Smooth muscle cell (in vitro differentiated cells): ENCODE measurements around the gene OXNAD1. TPM values are rescaled to one million over a fixed set of nuclear protein-coding genes. Genes with fewer than 3 reads are reported as not detected.

Experiments used
- DNase-seq: peaks from one replicate; lab custom pipeline; 2025; ENCODE audit not compliant: unreplicated experiment; lab: John Stamatoyannopoulos, UW
- H2AFZ ChIP-seq: fragments of 200-600 bp; sonication (generic); 2 replicates; pipeline ENCODE4 v1.6.0; 2016; ENCODE audit warnings: antibody characterized with exemption, low read depth, mild to moderate bottlenecking
- H3F3A ChIP-seq: fragments of 200-600 bp; sonication (generic); 2 replicates; pipeline ENCODE4 v1.6.0; 2017; ENCODE audit warnings: antibody characterized with exemption, low read depth
- H3K27ac ChIP-seq: fragments of 200-600 bp; sonication (generic); 2 replicates; pipeline ENCODE4 v1.5.1; 2016; ENCODE audit warnings: low read depth, mild to moderate bottlenecking
- H3K27me3 ChIP-seq: fragments of 200-600 bp; sonication (generic); 2 replicates; pipeline ENCODE4 v1.6.1; 2016; ENCODE audit warnings: low read depth, mild to moderate bottlenecking
- H3K36me3 ChIP-seq: fragments of 200-600 bp; sonication (generic); 2 replicates; pipeline ENCODE4 v1.5.1; 2016; ENCODE audit warnings: low read depth
- H3K4me1 ChIP-seq: fragments of 200-600 bp; sonication (generic); 2 replicates; pipeline ENCODE4 v1.5.1; 2016; ENCODE audit warnings: low read depth
- H3K4me2 ChIP-seq: fragments of 200-600 bp; sonication (generic); 2 replicates; pipeline ENCODE4 v1.6.0; 2016; ENCODE audit warnings: mild to moderate bottlenecking
- H3K4me3 ChIP-seq: fragments of 200-600 bp; sonication (generic); 2 replicates; pipeline ENCODE4 v1.5.1; 2016; ENCODE audit warnings: mild to moderate bottlenecking
- H3K79me2 ChIP-seq: fragments of 200-600 bp; sonication (generic); 2 replicates; pipeline ENCODE4 v1.6.0; 2016; ENCODE audit warnings: low read depth, mild to moderate bottlenecking
- H3K9ac ChIP-seq: fragments of 200-600 bp; sonication (generic); 2 replicates; pipeline ENCODE4 v1.6.0; 2016; ENCODE audit warnings: low read depth
- H3K9me3 ChIP-seq: fragments of 200-600 bp; sonication (generic); replicated peaks from 2 replicates; pipeline ENCODE4 v1.5.1; 2016; ENCODE audit warnings: low read depth
- H4K20me1 ChIP-seq: fragments of 200-600 bp; sonication (generic); 2 replicates; pipeline ENCODE4 v1.6.0; 2016; ENCODE audit warnings: low read depth
- WGBS: methylation state at CpG from one replicate; pipeline ENCODE4 v1.1.7; 2016; ENCODE audit warnings: low lambda C conversion rate; 5-methylcytosine and 5-hydroxymethylcytosine counted together
- polyA plus RNA-seq: library from polyadenylated mRNA; unstranded; fragments of >200 nt; fragmentation: Nextera tagmentation; extraction: Ambion mirVana; gene quantifications from 2 replicates; pipeline ENCODE4 v1.2.1, GENCODE V29; 2016
- total RNA-seq: library from RNA; depleted of rRNA; stranded (reverse); fragments of >200 nt; gene quantifications from 2 replicates; pipeline ENCODE4 v1.2.3, GENCODE V29; 2014
- TF ChIP-seq, protein P1 (sequence below): fragments of 200-600 bp; sonication (generic); IDR thresholded peaks from 2 replicates; pipeline ENCODE4 v1.5.1; 2017; ENCODE audit warnings: borderline replicate concordance, mild to moderate bottlenecking, antibody characterized with exemption; ENCODE audit not compliant: insufficient read depth, poor library complexity, severe bottlenecking

The OXNAD1 gene
- total and polyA plus RNA-seq, 2 experiments from 2014 or later, result 12.4 to 15.7 TPM

DNA sequence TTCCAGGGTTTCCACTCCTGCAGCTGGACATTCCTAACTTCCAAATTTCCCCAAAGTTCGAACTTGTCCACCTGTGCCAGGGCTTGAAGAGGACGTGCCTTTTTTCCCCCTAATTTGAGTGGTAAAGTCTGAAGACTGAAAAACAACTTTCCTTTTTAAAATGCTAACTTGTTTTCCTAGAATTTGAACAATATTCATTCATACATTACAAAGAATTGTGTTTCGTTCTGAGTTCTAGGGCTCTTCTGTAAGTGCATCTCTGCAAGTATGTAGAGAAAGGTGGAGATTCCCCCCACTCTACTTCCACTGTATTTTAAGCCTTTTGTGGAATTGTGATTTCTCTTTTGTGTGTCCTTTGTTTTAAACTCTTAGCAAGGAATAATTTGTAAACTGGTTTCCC lies 9.7 kb upstream of the OXNAD1 start:
- Histone ChIP-seq H3K27me3 (no peaks in the 10 kb centered on the region), H3K4me2 (no peak overlapping the region), H3K27ac (no peak overlapping the region), H3K9me3 (no peaks in the 10 kb centered on the region), H2AFZ (no peak overlapping the region), H4K20me1 (no peaks in the 10 kb centered on the region), H3K4me1 (peaks cover 8% of the 10 kb centered on the region), H3K9ac (no peak overlapping the region), H3F3A (no peaks in the 10 kb centered on the region), H3K36me3 (peaks cover 5% of the 10 kb centered on the region), H3K79me2 (no peaks in the 10 kb centered on the region), H3K4me3 (no peak overlapping the region)
- WGBS, result 63% methylated on average over 3 of the region's 3 CpGs
- TF ChIP-seq, protein P1, sequence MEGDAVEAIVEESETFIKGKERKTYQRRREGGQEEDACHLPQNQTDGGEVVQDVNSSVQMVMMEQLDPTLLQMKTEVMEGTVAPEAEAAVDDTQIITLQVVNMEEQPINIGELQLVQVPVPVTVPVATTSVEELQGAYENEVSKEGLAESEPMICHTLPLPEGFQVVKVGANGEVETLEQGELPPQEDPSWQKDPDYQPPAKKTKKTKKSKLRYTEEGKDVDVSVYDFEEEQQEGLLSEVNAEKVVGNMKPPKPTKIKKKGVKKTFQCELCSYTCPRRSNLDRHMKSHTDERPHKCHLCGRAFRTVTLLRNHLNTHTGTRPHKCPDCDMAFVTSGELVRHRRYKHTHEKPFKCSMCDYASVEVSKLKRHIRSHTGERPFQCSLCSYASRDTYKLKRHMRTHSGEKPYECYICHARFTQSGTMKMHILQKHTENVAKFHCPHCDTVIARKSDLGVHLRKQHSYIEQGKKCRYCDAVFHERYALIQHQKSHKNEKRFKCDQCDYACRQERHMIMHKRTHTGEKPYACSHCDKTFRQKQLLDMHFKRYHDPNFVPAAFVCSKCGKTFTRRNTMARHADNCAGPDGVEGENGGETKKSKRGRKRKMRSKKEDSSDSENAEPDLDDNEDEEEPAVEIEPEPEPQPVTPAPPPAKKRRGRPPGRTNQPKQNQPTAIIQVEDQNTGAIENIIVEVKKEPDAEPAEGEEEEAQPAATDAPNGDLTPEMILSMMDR, result no peak
- no peak for DNase-seq

DNA sequence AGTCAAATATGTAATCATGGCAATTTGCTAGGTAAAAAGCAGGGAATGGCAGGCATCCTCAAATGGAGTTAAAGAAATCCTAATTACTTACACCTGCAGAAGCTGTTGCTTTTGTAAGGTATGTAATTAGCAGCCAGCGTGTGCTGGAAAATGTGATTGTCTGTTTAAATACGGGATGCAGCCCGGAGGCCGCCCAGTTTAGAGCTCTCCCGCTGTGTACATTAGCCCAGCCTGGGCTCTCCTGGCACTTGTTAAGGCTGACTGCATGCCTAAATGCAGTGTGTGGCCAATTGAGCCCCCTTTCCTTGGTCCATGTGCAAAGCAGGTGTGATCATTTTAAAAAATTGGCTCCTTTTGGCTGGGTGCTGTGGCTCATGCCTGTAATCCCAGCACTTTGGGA lies 9.3 kb upstream of the OXNAD1 start:
- Histone ChIP-seq H3K9me3 (no peaks in the 10 kb centered on the region), H3K79me2 (no peaks in the 10 kb centered on the region), H3K9ac (no peak overlapping the region), H4K20me1 (no peaks in the 10 kb centered on the region), H3F3A (no peaks in the 10 kb centered on the region), H3K36me3 (peaks cover 9% of the 10 kb centered on the region), H3K4me3 (no peak overlapping the region), H3K4me2 (no peak overlapping the region), H3K4me1 (peaks cover 8% of the 10 kb centered on the region), H3K27me3 (no peaks in the 10 kb centered on the region), H2AFZ (no peak overlapping the region), H3K27ac (no peak overlapping the region)
- TF ChIP-seq, protein P1, result no peak
- WGBS, result 82% methylated on average over 5 of the region's 5 CpGs
- DNase-seq, result no peak

DNA sequence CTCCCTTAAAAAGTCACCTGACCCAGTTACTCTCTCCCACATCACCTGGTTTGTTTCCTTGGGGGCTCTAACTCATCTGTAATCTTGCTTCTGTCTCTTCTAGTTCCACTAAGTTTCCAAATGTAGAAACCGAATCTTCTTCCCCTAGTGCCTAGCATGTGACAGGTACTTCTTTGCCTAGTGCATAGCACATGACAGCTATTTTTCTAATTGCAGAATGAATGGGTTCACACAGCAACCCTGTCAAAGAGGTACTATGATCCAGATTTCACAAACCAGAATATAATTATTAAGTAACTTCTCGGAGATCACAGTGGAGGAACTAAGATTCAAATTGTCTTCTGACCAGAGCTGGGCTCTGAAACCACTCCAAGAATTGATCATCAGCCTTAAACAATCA lies 7.7 kb upstream of the OXNAD1 start:
- Histone ChIP-seq H2AFZ (no peak overlapping the region), H3K4me2 (no peak overlapping the region), H3K27me3 (no peaks in the 10 kb centered on the region), H3K27ac (no peak overlapping the region), H3K4me3 (no peak overlapping the region), H3F3A (no peaks in the 10 kb centered on the region), H3K36me3 (peaks cover 10% of the 10 kb centered on the region), H3K9me3 (no peaks in the 10 kb centered on the region), H3K79me2 (peaks cover 2% of the 10 kb centered on the region), H4K20me1 (no peaks in the 10 kb centered on the region), H3K9ac (no peak overlapping the region), H3K4me1 (peaks cover 8% of the 10 kb centered on the region)
- WGBS, result 92% methylated on average over 2 of the region's 2 CpGs
- TF ChIP-seq, protein P1, result no peak
- DNase-seq, result no peak

DNA sequence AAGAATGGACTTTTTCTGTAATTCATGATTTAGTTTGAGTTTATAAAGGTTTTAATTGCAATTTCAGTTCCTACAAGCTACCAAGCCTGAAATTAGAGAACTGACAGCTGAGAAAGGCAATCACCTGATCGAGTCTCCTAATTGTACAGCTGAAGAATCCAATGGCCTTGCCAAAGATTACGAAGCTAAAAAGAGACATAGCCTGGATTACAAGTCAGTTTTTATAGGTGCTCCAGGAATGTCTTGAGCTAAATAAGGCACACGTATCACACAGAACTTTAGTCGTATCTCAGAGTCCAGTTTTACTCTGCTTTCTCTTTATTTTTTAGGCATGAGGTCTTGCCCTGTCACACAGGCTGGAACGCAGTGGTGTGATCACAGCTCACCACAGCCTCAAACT lies 6.8 kb upstream of the OXNAD1 start:
- Histone ChIP-seq H4K20me1 (no peaks in the 10 kb centered on the region), H3K4me2 (no peak overlapping the region), H3K4me1 (peaks cover 8% of the 10 kb centered on the region), H2AFZ (no peak overlapping the region), H3K9me3 (no peaks in the 10 kb centered on the region), H3K4me3 (no peak overlapping the region), H3K36me3 (peaks cover 10% of the 10 kb centered on the region), H3K9ac (no peak overlapping the region), H3K27ac (no peak overlapping the region), H3F3A (no peaks in the 10 kb centered on the region), H3K27me3 (no peaks in the 10 kb centered on the region), H3K79me2 (peaks cover 9% of the 10 kb centered on the region)
- WGBS, result 93% methylated on average over 5 of the region's 5 CpGs
- no peak for DNase-seq
- TF ChIP-seq, protein P1, result no peak
